ENCODE data around the gene RGL3.

GRCh38 chr19:11367528-11367927 lies 51.6 kb downstream of the RGL3 start:
- TF ChIP-seq CTCF (IDR thresholded peaks at IDR 0.05; ENCODE audit: low read length) (no peak), EZH2 (IDR thresholded peaks at IDR 0.05; ENCODE audit: borderline replicate concordance, low read length) (no peak)

All from OCI-LY1 (cell line).